Parathyroid adenoma (tissue), 2 donors: ENCODE measurements around the gene CFAP299.

ENCODE experiments used
- H2AFZ ChIP-seq: fragments of 300-600 bp; sonication (generic); one replicate; pipeline ENCODE4 v1.7.0; 2017; ENCODE audit warnings: antibody characterized with exemption, mild to moderate bottlenecking
- H3K27ac ChIP-seq: fragments of 300-600 bp; sonication (generic); one replicate; pipeline ENCODE4 v1.7.0; 2017
- H3K27me3 ChIP-seq: fragments of 300-600 bp; sonication (generic); one replicate; pipeline ENCODE4 v1.7.0; 2017; ENCODE audit warnings: low read length; ENCODE audit not compliant: control insufficient read depth, insufficient read depth
- H3K36me3 ChIP-seq: fragments of 300-600 bp; sonication (generic); one replicate; pipeline ENCODE4 v1.7.0; 2017; ENCODE audit warnings: low read length; ENCODE audit not compliant: control insufficient read depth, insufficient read depth
- H3K4me1 ChIP-seq: fragments of 300-600 bp; sonication (generic); one replicate; pipeline ENCODE4 v1.7.0; 2017; ENCODE audit warnings: control low read depth
- H3K4me2 ChIP-seq: fragments of 300-600 bp; sonication (generic); one replicate; pipeline ENCODE4 v1.7.0; 2017; ENCODE audit warnings: low read length
- H3K4me3 ChIP-seq: fragments of 300-600 bp; sonication (generic); one replicate; pipeline ENCODE4 v1.7.0; 2017; ENCODE audit warnings: low read depth, low read length
- H3K79me2 ChIP-seq: fragments of 300-600 bp; sonication (generic); one replicate; pipeline ENCODE4 v1.7.0; 2017; ENCODE audit warnings: control low read depth
- H3K9ac ChIP-seq: fragments of 300-600 bp; sonication (generic); one replicate; pipeline ENCODE4 v1.7.0; 2017; ENCODE audit warnings: mild to moderate bottlenecking
- H3K9me3 ChIP-seq: fragments of 300-600 bp; sonication (generic); one replicate; pipeline ENCODE4 v1.7.0; 2017; ENCODE audit warnings: low read length; ENCODE audit not compliant: control insufficient read depth
- TF ChIP-seq, protein P1 (sequence below): fragments of 300-600 bp; sonication (generic); IDR thresholded peaks from one replicate; pipeline ENCODE4 v1.7.0; 2017; ENCODE audit warnings: antibody characterized with exemption, mild to moderate bottlenecking
- donor health status: primary hyperparathyroidism.

The CFAP299 gene

GRCh38 chr4:80471756-80472155, 136.2 kb downstream of the CFAP299 start:
- Histone ChIP-seq H3K9ac (no peak overlapping the region), H3K4me3 (peak overlapping the region; percentile 40), H3K9me3 (no peaks in the 10 kb centered on the region), H3K27ac (no peak overlapping the region), H2AFZ (peak overlapping the region; percentile 16), H3K27me3 (no peaks in the 10 kb centered on the region), H3K79me2 (no peaks in the 10 kb centered on the region), H3K4me2 (peak overlapping the region; percentile 78), H3K4me1 (no peaks in the 10 kb centered on the region), H3K36me3 (no peaks in the 10 kb centered on the region)
- TF ChIP-seq, protein P1, sequence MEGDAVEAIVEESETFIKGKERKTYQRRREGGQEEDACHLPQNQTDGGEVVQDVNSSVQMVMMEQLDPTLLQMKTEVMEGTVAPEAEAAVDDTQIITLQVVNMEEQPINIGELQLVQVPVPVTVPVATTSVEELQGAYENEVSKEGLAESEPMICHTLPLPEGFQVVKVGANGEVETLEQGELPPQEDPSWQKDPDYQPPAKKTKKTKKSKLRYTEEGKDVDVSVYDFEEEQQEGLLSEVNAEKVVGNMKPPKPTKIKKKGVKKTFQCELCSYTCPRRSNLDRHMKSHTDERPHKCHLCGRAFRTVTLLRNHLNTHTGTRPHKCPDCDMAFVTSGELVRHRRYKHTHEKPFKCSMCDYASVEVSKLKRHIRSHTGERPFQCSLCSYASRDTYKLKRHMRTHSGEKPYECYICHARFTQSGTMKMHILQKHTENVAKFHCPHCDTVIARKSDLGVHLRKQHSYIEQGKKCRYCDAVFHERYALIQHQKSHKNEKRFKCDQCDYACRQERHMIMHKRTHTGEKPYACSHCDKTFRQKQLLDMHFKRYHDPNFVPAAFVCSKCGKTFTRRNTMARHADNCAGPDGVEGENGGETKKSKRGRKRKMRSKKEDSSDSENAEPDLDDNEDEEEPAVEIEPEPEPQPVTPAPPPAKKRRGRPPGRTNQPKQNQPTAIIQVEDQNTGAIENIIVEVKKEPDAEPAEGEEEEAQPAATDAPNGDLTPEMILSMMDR: no peak

GRCh38 chr4:80475236-80475635, 139.7 kb downstream of the CFAP299 start:
- Histone ChIP-seq H3K4me3 (no peak overlapping the region), H3K4me2 (no peak overlapping the region), H3K9ac (no peak overlapping the region), H3K27ac (no peak overlapping the region), H3K36me3 (no peaks in the 10 kb centered on the region), H3K4me1 (no peaks in the 10 kb centered on the region), H3K27me3 (no peaks in the 10 kb centered on the region), H2AFZ (no peak overlapping the region), H3K9me3 (no peaks in the 10 kb centered on the region), H3K79me2 (no peaks in the 10 kb centered on the region)
- TF ChIP-seq, protein P1: no peak

GRCh38 chr4:80475798-80476197, 140.3 kb downstream of the CFAP299 start:
- TF ChIP-seq, protein P1: no peak
- no peak overlapping the region for H3K4me3 ChIP-seq
- no peak overlapping the region for H3K9ac ChIP-seq
- no peaks in the 10 kb centered on the region for H3K79me2 ChIP-seq
- no peaks in the 10 kb centered on the region for H3K4me1 ChIP-seq
- no peaks in the 10 kb centered on the region for H3K36me3 ChIP-seq
- H3K9me3 ChIP-seq: no peaks in the 10 kb centered on the region
- no peak overlapping the region for H3K4me2 ChIP-seq
- no peaks in the 10 kb centered on the region for H3K27me3 ChIP-seq
- no peak overlapping the region for H3K27ac ChIP-seq
- H2AFZ ChIP-seq: no peak overlapping the region

DNA sequence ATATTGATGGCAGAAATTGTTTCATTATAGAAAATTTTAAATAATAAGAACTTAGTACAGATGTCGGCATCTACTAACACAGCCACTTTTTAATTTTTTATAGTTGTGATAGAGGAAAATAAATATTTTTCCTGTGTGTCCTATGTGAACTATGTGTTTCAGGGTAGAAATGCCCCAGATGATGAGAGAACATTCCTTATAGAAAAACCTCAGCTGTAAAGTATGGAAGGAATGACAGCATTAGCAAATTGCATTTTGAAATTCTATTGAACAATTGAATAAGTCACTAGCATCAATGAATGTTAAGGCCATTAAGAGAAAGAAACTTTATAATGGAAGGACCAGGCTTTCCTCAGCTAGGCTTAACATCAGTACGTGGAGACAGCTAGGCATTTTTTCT, 149.2 kb downstream of the CFAP299 start:
- no peaks in the 10 kb centered on the region for H3K9me3 ChIP-seq
- no peak overlapping the region for H3K4me2 ChIP-seq
- H3K36me3 ChIP-seq: no peaks in the 10 kb centered on the region
- H3K4me3 ChIP-seq: no peak overlapping the region
- H3K27ac ChIP-seq: no peak overlapping the region
- no peaks in the 10 kb centered on the region for H3K79me2 ChIP-seq
- no peaks in the 10 kb centered on the region for H3K27me3 ChIP-seq
- TF ChIP-seq, protein P1: no peak
- no peak overlapping the region for H2AFZ ChIP-seq
- H3K9ac ChIP-seq: no peak overlapping the region
- no peaks in the 10 kb centered on the region for H3K4me1 ChIP-seq

DNA sequence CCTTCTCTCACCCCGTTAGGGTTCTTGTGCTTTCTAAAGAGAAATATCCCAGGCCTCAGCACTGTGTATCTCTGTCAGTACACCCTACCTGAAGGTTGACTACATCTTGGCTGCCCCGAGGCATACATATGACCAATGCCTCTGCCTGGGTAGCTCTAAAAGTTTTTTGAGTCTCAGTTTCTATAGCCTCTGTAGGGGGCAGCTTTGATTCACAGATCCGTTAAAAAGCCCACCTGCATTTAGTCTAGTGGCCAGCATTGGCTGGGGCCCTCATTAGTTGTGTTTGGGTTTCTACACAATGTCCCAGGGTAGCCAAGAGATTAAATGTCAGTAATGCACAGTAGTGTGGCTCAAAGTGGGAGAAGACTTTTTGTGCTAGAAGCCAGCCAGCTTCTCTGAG, 151.1 kb downstream of the CFAP299 start:
- Histone ChIP-seq H3K79me2 (no peaks in the 10 kb centered on the region), H3K36me3 (no peaks in the 10 kb centered on the region), H2AFZ (no peak overlapping the region), H3K9ac (no peak overlapping the region), H3K4me1 (no peaks in the 10 kb centered on the region), H3K4me2 (no peak overlapping the region), H3K4me3 (no peak overlapping the region), H3K9me3 (no peaks in the 10 kb centered on the region), H3K27me3 (no peaks in the 10 kb centered on the region), H3K27ac (no peak overlapping the region)
- TF ChIP-seq, protein P1: no peak
